DMS114 treated with DMSO at 0.1 percent for 48 hours (cell line): ENCODE results near the gene PCDHA1.
"Not testable (repeated sequence)": the region's sequence is repeated elsewhere in the genome, so short reads cannot be mapped to it uniquely, and the experiment has no call there.

Experiments
- DNase-seq: peaks from one replicate; lab custom pipeline; 2025; ENCODE audit not compliant: unreplicated experiment; lab: John Stamatoyannopoulos, UW

Gene PCDHA1

DNA sequence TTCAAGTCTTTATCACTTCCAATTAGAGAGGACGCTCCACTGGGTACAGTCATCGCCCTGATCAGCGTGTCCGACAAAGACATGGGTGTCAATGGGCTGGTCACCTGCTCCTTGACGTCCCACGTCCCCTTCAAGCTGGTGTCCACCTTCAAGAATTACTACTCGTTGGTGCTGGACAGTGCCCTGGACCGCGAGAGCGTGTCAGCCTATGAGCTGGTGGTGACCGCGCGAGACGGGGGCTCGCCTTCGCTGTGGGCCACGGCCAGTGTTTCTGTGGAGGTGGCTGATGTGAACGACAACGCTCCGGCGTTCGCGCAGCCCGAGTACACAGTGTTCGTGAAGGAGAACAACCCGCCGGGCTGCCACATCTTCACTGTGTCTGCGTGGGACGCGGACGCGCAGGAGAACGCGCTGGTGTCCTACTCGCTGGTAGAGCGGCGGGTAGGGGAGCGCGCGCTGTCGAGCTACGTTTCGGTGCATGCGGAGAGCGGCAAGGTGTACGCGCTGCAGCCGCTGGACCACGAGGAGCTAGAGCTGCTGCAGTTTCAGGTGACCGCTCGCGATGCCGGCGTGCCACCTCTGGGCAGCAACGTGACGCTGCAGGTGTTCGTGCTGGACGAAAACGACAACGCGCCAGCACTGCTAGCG is 22.4 kb downstream of the PCDHA1 start:
- DNase-seq: not testable (repeated sequence)

DNA sequence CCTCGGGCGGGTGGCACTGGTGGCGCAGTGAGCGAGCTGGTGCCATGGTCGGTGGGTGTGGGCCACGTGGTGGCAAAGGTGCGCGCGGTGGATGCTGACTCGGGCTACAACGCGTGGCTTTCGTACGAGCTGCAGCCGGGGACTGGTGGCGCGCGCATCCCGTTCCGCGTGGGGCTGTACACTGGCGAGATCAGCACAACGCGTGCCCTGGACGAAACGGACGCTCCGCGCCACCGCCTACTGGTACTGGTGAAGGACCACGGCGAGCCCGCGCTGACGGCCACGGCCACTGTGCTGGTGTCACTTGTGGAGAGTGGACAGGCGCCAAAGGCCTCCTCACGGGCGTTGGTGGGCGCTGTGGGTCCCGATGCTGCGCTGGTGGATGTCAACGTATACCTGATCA is 22.9 kb downstream of the PCDHA1 start:
- no peak for DNase-seq

DNA sequence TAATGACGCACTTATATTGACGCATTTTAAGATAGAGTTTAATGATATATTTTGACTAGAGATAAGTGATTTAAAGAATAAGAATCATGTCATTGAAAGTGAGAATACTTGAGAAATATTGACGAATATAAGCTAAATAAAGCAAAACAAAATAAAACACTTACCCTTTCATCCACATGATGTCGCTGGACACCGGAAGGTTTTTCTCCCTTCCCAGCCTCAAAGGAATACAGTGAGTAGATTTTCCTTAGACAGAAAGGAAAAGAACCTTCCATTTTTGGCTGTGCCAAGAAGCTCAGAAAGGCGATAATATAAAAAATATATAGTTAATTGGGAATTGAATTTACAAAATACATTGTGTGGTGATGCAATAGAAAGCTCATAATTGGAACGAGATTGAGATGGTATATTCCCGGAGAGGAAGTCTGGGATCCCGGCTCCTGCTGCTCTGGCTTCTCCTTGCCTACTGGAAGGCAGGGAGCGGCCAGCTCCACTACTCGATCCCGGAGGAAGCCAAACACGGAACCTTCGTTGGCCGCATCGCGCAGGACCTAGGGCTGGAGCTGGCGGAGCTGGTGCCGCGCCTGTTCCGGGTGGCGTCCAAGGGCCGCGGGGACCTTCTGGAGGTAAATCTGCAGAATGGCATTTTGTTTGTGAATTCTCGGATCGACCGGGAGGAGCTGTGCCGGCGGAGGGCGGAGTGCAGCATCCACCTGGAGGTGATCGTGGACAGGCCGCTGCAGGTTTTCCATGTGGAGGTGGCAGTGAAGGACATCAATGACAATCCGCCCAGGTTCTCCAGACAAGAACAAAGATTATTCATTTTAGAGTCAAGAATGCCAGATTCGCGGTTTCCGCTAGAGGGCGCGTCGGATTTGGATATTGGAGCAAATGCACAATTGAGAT is 35.7 kb downstream of the PCDHA1 start, which contains the start of gene PCDHA5:
Gene PCDHA5 (plus strand): TSS at position 239 of the 906 bp plus-strand sequence.
- DNase-seq: no peak

DNA sequence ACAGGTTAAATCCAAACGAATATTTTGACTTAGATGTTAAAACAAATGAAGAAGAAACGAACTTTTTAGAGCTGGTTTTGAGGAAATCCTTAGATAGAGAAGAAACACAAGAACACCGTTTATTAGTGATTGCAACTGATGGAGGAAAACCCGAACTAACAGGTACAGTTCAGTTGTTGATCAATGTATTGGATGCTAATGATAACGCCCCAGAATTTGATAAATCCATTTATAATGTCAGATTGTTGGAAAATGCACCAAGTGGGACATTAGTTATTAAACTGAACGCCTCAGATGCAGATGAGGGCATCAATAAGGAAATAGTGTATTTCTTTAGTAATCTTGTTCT is 36.3 kb downstream of the PCDHA1 start:
- no peak for DNase-seq

DNA sequence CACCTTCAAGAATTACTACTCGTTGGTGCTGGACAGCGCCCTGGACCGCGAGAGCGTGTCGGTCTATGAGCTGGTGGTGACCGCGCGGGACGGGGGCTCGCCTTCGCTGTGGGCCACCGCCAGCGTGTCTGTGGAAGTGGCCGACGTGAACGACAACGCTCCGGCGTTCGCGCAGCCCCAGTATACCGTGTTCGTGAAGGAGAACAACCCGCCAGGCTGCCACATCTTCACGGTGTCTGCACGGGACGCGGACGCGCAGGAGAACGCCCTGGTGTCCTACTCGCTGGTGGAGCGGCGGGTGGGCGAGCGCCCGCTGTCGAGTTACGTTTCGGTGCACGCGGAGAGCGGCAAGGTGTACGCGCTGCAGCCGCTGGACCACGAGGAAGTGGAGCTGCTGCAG is 37.0 kb downstream of the PCDHA1 start:
- DNase-seq: not testable (repeated sequence)

DNA sequence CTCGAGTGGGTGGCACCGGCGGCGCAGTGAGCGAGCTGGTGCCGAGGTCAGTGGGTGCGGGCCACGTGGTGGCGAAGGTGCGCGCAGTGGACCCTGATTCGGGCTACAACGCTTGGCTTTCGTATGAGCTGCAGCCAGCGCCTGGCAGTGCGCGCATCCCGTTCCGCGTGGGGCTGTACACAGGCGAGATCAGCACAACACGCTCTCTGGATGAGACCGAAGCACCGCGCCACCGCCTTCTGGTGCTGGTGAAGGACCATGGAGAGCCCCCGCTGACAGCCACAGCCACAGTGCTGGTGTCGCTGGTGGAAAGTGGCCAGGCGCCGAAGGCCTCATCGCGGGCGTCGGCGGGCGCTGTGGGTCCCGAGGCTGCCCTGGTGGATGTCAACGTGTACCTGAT is 37.5 kb downstream of the PCDHA1 start:
- DNase-seq: no peak

DNA sequence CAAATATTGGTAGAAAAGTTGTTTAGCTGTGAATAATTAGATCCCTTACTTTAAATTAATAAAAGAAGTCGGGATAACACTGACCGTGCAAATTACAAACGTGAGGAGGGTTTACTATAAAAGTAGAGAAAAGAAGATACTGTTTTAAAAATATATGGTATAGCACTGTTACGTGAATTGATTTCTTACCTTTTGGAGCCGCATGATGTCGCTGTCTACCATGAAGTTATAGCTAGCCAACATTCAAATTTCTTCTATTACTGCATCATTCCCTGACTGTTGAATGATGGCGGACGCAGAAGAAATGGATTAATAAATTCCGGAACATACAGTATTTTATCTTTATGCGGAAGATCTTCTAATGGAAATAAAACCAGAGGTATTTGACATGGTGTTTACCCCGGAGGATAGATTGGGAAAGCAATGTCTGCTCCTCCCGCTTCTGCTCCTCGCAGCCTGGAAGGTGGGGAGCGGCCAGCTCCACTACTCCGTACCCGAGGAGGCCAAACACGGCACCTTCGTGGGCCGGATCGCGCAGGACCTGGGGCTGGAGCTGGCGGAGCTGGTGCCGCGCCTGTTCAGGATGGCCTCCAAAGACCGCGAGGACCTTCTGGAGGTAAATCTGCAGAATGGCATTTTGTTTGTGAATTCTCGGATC is 41.9 kb downstream of the PCDHA1 start, which contains the start of gene PCDHA6:
Gene PCDHA6 (plus strand): TSS at position 257 of the 658 bp plus-strand sequence. CDS start 132 bp downstream, at position 389.
- no peak for DNase-seq

DNA sequence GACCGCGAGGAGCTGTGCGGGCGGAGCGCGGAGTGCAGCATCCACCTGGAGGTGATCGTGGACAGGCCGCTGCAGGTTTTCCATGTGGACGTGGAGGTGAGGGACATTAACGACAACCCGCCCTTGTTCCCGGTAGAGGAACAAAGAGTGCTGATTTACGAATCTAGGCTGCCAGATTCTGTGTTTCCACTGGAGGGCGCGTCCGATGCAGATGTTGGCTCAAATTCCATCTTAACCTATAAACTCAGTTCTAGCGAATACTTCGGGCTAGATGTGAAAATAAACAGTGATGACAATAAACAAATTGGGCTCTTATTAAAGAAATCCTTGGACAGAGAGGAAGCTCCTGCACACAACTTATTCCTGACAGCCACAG is 42.4 kb downstream of the PCDHA1 start:
- DNase-seq: no peak

DNA sequence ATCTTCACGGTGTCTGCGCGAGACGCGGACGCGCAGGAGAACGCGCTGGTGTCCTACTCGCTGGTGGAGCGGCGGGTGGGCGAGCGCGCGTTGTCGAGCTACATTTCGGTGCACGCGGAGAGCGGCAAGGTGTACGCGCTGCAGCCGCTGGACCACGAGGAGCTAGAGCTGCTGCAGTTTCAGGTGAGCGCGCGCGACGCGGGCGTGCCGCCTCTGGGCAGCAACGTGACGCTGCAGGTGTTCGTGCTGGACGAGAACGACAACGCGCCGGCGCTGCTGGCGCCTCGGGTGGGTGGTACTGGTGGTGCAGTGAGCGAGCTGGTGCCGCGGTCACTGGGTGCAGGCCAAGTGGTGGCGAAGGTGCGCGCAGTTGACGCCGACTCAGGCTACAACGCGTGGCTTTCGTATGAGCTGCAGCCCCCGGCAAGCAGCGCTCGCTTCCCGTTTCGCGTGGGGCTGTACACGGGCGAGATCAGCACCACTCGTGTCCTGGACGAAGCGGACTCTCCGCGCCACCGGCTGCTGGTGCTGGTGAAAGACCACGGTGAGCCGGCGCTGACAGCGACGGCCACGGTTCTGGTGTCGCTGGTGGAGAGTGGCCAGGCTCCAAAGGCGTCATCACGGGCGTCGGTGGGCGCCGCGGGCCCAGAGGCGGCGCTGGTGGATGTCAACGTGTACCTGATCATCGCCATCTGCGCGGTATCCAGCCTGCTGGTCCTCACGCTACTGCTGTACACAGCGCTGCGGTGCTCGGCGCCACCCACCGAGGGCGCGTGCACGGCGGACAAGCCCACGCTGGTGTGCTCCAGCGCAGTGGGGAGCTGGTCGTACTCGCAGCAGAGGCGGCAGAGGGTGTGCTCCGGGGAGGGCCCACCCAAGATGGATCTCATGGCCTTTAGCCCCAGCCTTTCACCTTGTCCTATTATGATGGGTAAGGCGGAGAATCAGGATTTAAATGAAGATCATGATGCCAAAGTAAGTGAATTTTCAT is 43.9 kb downstream of the PCDHA1 start:
- not testable (repeated sequence) for DNase-seq

DNA sequence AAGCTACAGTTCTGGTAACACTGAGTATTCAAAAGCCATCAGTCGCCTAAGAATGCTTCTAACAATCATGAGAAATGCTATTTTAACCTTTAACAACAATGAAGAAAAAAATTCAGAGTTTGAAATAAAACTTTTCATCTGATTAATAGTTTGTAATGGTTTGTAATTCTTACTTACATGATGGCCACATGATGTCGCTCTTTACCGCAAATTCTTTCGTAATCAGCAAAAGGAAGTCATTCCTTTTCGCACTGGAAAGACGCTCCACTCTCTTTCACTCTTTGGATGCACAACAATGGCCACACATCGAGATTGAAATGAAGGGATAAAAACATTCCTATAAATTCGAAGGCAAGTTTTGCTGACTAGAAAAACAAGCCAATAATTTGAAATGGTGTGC is 48.1 kb downstream of the PCDHA1 start, which contains the start of gene PCDHA7:
Gene PCDHA7 (plus strand): TSS at position 277 of the 400 bp plus-strand sequence. CDS start 115 bp downstream, at position 392.
- no peak for DNase-seq

DNA sequence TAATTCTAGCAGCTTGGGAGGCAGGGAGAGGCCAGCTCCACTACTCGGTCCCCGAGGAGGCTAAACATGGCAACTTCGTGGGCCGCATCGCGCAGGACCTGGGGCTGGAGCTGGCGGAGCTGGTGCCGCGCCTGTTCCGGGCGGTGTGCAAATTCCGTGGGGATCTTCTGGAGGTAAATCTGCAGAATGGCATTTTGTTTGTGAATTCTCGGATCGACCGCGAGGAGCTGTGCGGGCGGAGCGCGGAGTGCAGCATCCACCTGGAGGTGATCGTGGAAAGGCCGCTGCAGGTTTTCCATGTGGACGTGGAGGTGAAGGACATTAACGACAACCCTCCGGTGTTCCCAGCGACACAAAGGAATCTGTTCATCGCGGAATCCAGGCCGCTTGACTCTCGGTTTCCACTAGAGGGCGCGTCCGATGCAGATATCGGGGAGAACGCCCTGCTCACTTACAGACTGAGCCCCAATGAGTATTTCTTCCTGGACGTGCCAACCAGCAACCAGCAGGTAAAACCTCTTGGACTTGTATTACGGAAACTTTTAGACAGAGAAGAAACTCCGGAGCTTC is 48.6 kb downstream of the PCDHA1 start:
- not testable (repeated sequence) for DNase-seq

DNA sequence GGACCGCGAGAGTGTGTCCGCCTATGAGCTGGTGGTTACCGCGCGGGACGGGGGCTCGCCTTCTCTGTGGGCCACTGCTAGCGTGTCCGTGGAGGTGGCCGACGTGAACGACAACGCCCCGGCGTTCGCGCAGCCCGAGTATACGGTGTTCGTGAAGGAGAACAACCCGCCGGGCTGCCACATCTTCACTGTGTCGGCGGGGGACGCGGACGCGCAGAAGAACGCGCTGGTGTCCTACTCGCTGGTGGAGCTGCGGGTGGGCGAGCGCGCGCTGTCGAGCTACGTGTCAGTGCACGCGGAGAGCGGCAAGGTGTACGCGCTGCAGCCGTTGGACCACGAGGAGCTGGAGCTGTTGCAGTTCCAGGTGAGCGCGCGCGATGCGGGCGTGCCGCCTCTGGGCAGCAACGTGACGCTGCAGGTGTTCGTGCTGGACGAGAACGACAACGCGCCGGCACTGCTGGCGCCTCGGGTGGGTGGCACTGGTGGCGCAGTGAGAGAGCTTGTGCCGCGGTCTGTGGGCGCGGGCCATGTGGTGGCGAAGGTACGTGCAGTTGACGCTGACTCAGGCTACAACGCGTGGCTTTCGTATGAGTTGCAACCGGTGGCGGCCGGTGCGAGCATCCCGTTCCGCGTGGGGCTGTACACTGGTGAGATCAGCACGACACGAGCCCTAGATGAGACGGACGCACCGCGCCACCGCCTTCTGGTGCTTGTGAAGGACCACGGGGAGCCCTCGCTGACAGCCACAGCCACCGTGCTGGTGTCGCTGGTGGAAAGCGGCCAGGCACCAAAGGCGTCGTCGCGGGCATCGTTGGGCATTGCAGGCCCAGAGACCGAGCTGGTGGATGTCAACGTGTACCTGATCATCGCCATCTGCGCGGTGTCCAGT is 49.9 kb downstream of the PCDHA1 start:
- DNase-seq: no peak

DNA sequence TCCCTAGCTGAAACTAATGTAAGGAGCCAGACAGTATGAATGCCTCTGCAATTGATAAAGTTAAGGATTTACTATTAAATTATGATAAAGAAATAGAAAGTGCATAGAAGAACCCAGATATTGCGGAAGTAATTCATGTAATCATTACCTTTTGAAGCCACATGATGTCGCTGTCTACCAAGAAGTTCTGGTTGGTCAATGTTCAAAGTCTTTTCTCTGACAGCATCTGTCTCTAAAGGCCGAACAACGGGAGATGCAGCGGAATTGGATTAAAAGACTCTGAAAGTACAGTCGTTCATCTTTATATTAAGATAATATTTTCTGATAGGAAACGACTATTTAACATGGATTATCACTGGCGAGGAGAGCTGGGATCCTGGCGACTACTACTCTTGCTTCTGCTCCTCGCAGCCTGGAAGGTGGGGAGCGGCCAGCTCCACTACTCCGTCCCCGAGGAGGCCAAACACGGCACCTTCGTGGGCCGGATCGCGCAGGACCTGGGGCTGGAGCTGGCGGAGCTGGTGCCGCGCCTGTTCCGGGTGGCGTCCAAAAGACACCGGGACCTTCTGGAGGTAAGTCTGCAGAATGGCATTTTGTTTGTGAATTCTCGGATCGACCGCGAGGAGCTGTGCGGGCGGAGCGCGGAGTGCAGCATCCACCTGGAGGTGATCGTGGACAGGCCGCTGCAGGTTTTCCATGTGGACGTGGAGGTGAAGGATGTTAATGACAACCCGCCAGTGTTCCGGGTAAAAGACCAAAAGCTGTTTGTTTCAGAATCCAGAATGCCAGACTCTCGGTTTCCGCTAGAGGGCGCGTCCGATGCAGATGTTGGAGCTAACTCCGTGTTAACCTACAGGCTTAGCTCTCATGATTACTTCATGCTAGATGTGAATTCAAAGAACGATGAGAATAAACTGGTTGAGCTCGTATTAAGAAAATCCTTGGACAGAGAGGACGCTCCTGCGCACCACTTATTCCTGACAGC is 55.3 kb downstream of the PCDHA1 start, which contains the start of gene PCDHA8:
Gene PCDHA8 (plus strand): TSS at position 210 of the 985 bp plus-strand sequence. CDS start 135 bp downstream, at position 345.
- DNase-seq: no peak

DNA sequence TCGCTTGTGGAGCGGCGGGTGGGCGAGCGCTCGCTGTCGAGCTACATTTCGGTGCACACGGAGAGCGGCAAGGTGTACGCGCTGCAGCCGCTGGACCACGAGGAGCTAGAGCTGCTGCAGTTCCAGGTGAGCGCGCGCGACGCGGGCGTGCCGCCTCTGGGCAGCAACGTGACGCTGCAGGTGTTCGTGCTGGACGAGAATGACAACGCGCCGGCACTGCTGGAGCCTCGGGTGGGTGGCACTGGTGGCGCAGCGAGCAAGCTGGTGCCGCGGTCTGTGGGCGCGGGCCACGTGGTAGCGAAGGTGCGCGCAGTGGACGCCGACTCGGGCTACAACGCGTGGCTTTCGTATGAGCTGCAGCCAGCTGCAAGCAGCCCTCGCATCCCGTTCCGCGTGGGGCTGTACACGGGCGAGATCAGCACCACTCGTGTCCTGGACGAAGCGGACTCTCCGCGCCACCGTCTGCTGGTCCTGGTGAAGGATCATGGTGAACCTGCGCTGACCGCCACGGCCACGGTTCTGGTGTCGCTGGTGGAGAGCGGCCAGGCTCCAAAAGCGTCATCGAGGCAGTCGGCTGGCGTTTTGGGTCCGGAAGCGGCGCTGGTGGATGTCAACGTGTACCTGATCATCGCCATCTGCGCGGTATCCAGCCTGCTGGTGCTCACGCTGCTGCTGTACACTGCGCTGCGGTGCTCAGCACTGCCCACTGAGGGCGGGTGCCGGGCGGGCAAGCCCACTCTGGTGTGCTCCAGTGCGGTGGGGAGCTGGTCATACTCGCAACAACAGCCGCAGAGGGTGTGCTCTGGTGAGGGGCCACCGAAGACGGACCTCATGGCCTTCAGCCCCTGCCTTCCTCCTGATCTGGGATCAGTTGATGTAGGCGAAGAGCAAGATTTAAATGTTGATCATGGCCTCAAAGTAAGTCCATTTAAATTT is 57.1 kb downstream of the PCDHA1 start:
- DNase-seq: no peak

DNA sequence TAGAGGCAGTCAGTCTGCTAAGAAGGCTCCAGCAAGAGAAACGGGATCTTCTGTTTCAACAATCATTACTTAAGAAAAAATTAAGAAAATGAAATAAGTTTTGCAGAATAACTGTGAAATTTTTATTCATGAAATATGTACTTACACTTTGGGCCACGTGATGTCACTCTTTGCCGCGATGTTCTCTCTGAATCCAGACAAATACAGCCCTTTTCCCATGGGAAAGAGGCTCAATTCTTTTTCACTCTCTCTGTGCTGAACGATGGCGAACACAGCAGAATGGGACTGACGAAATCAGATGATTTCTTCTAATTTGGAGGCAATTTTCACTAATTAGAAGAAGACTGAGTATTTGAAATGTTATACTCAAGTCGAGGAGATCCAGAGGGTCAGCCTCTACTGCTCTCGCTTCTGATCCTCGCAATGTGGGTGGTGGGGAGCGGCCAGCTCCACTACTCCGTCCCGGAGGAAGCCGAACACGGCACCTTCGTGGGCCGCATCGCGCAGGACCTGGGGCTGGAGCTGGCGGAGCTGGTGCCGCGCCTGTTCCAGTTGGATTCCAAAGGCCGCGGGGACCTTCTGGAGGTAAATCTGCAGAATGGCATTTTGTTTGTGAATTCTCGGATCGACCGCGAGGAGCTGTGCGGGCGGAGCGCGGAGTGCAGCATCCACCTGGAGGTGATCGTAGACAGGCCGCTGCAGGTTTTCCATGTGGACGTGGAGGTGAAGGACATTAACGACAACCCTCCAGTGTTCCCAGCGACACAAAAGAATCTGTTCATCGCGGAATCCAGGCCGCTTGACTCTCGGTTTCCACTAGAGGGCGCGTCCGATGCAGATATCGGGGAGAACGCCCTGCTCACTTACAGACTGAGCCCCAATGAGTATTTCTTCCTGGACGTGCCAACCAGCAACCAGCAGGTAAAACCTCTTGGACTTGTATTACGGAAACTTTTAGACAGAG is 62.5 kb downstream of the PCDHA1 start, which contains the start of gene PCDHA9:
Gene PCDHA9 (plus strand): TSS at position 244 of the 964 bp plus-strand sequence. CDS start 114 bp downstream, at position 358.
- not testable (repeated sequence) for DNase-seq
